ENCODE results near the gene RAD21L1.
"Not testable (repeated sequence)": the region's sequence is repeated elsewhere in the genome, so short reads cannot be mapped to it uniquely, and the experiment has no call there.

The RAD21L1 gene

GRCh38 chr20:1232286-1233111 is 6.7 kb downstream of the RAD21L1 start:
- no peak for DNase-seq

- no peak for DNase-seq
Observed at GRCh38 chr20:1240549-1240948, 14.7 kb downstream of the RAD21L1 start.

- DNase-seq, result no peak
Observed at GRCh38 chr20:1241456-1241855, 15.6 kb downstream of the RAD21L1 start.

GRCh38 chr20:1242099-1242498 is 16.3 kb downstream of the RAD21L1 start:
- DNase-seq, result no peak

GRCh38 chr20:1242530-1242929 is 16.7 kb downstream of the RAD21L1 start:
- no peak for DNase-seq

GRCh38 chr20:1245578-1245977 is 19.7 kb downstream of the RAD21L1 start:
- DNase-seq, result no peak

- DNase-seq, result no peak
Observed at GRCh38 chr20:1247689-1248088, 21.8 kb downstream of the RAD21L1 start.

- DNase-seq, result not testable (repeated sequence)
Observed at GRCh38 chr20:1250282-1250681, 24.4 kb downstream of the RAD21L1 start.

- no peak for DNase-seq
Observed at GRCh38 chr20:1252416-1252815, 26.6 kb downstream of the RAD21L1 start.

- DNase-seq, result no peak
Observed at GRCh38 chr20:1254254-1254653, 28.4 kb downstream of the RAD21L1 start.

- no peak for DNase-seq
Observed at GRCh38 chr20:1255675-1256074, 29.8 kb downstream of the RAD21L1 start.

GRCh38 chr20:1263853-1264252 is 38.0 kb downstream of the RAD21L1 start:
- no peak for DNase-seq

- no peak for DNase-seq
Observed at GRCh38 chr20:1264727-1265126, 38.9 kb downstream of the RAD21L1 start.

GRCh38 chr20:1265226-1265915 is 39.5 kb downstream of the RAD21L1 start:
- DNase-seq, result no peak

GRCh38 chr20:1265916-1266166 is 40.0 kb downstream of the RAD21L1 start:
- DNase-seq, result no peak

- DNase-seq, result peak; percentile 51 to 54
Observed at GRCh38 chr20:1266167-1266973, 40.5 kb downstream of the RAD21L1 start, which contains the start of gene SNPH. Gene SNPH, plus strand, starts transcription at chr20:1266294. Its CDS starts 29,946 bp downstream, at chr20:1296240.

GRCh38 chr20:1267161-1267560 is 41.3 kb downstream of the RAD21L1 start:
- no peak for DNase-seq

GRCh38 chr20:1267809-1268374 is 42.0 kb downstream of the RAD21L1 start:
- no peak for DNase-seq

- no peak for DNase-seq
Observed at GRCh38 chr20:1269235-1269634, 43.4 kb downstream of the RAD21L1 start.

GRCh38 chr20:1269850-1270249 is 44.0 kb downstream of the RAD21L1 start:
- no peak for DNase-seq

- no peak for DNase-seq
Observed at GRCh38 chr20:1272368-1273100, 46.7 kb downstream of the RAD21L1 start.

- DNase-seq, result no peak
Observed at GRCh38 chr20:1273366-1273765, 47.5 kb downstream of the RAD21L1 start.
